Tibial nerve (tissue), 4 donors: Measurements from ENCODE around the gene PRM1. TPM values are rescaled to one million over a fixed set of nuclear protein-coding genes. Genes with fewer than 3 reads are reported as not detected.
A peak's percentile ranks its signal among the peaks of the same experiment; 100 is the strongest.

Experiments used
- DNase-seq, 2 donors: peaks; one replicate each; pipeline ENCODE4 v3.0.0-alpha.2; 2019; ENCODE audit warnings: low spot score in 2 of 2
- H3K27ac ChIP-seq, 4 donors: fragments of 200-600 bp; sonication (generic) in 3 of 4; one replicate each; pipeline ENCODE4 v1.5.1; 2017 to 2019; ENCODE audit warnings: mild to moderate bottlenecking in 1 of 4
- H3K27me3 ChIP-seq, 2 donors: fragments of 200-600 bp; sonication (generic) in 1 of 2; one replicate each; pipeline versions ENCODE4 v1.5.1 to v1.6.0; 2017 to 2019
- H3K36me3 ChIP-seq, 3 donors: fragments of 200-600 bp; sonication (generic); one replicate each; pipeline ENCODE4 v1.5.1; 2018 to 2019
- H3K4me1 ChIP-seq, 4 donors: fragments of 200-600 bp; sonication (generic) in 3 of 4; one replicate each; pipeline ENCODE4 v1.5.1; 2017 to 2019
- H3K4me3 ChIP-seq, 4 donors: fragments of 200-600 bp; sonication (generic) in 3 of 4; one replicate each; pipeline ENCODE4 v1.5.1; 2017 to 2019; ENCODE audit warnings: mild to moderate bottlenecking in 1 of 4, moderate library complexity in 1 of 4
- H3K9me3 ChIP-seq, 4 donors: fragments of 200-600 bp; sonication (generic) in 3 of 4; one replicate each; pipeline ENCODE4 v1.5.1; 2017 to 2019
- CTCF ChIP-seq, 5 experiments: fragments of 200-600 bp in 3 of 5; fragments of 450-650 bp in 2 of 5; sonication (generic) in 3 of 5; IDR thresholded peaks; one replicate each; pipeline ENCODE4 v1.5.1; 2016 to 2019; ENCODE audit warnings: antibody characterized with exemption in 5 of 5, mild to moderate bottlenecking in 3 of 5, moderate library complexity in 2 of 5
- EP300 ChIP-seq, 2 donors: sonication (generic); formaldehyde crosslinking; IDR thresholded peaks; one replicate each; pipeline ENCODE4 v1.6.1; 2017; ENCODE audit warnings: antibody characterized with exemption in 2 of 2, mild to moderate bottlenecking in 1 of 2
- POLR2A ChIP-seq, 2 donors: fragments of 450-650 bp; IDR thresholded peaks; one replicate each; pipeline ENCODE4 v1.6.1; 2017; ENCODE audit warnings: antibody characterized with exemption in 2 of 2, mild to moderate bottlenecking in 2 of 2, moderate library complexity in 2 of 2
- WGBS, 2 donors: methylation state at CpG; one replicate each; pipeline ENCODE4 v1.1.5; 2018; 5-methylcytosine and 5-hydroxymethylcytosine counted together
- total RNA-seq, 4 donors: library from RNA; depleted of rRNA; stranded (reverse); fragments of >200 nt; gene quantifications; one replicate each; pipeline ENCODE4 v1.1.0, GENCODE V29; 2016

PRM1 gene
- total RNA-seq, 4 donors from 2014 or later: not detected

- Histone ChIP-seq H3K27ac (peak within 1 kb of the TSS; percentile 89 to 97 (median 96)), H3K4me3 (peak within 1 kb of the TSS; percentile 61 to 87 (median 80)), H3K27me3 (no peaks in the 10 kb centered on the region), H3K4me1 (peaks cover 0 to 48% (median 20%) of the 10 kb centered on the region in 4 donors), H3K9me3 (no peaks in the 10 kb centered on the region), H3K36me3 (no peaks in the 10 kb centered on the region)
- DNase-seq: peak; percentile 73 to 78
- TF ChIP-seq EP300 (IDR thresholded peaks at IDR 0.05) (peak in 1 of 2 donors; percentile 85), CTCF (IDR thresholded peaks at IDR 0.05) (peak; percentile 86 to 100 (median 97)), POLR2A (IDR thresholded peaks at IDR 0.05) (peak; percentile 89 to 99)
- 0 to 2% methylated on average over 40 to 66 of the region's 100 CpGs for WGBS, 2 donors
Measured at GRCh38 chr16:11255737-11256660, 25.1 kb downstream of the PRM1 start, which contains the start of gene SOCS1. Gene SOCS1, minus strand, starts transcription at chr16:11256204. Its CDS starts 726 bp downstream, at chr16:11255478.

GRCh38 chr16:11254913-11255736 lies 26.0 kb downstream of the PRM1 start:
- no peaks in the 10 kb centered on the region for H3K9me3 ChIP-seq
- H3K4me1 ChIP-seq: peaks cover 0 to 48% (median 20%) of the 10 kb centered on the region in 4 donors
- no peak for DNase-seq
- H3K36me3 ChIP-seq: no peaks in the 10 kb centered on the region
- H3K27ac ChIP-seq: peak overlapping the region; percentile 76 to 97 (median 92)
- no peaks in the 10 kb centered on the region for H3K27me3 ChIP-seq
- WGBS, 2 donors: 2 to 3% methylated on average over 60 to 76 of the region's 105 CpGs
- no peak for TF ChIP-seq EP300 (IDR thresholded peaks at IDR 0.05)
- TF ChIP-seq CTCF (IDR thresholded peaks at IDR 0.05): peak in 2 of 5 experiments; percentile 9 to 13
- H3K4me3 ChIP-seq: peak overlapping the region; percentile 51 to 81 (median 70)

- no peak for DNase-seq
- no peak for TF ChIP-seq POLR2A (IDR thresholded peaks at IDR 0.05)
- no peak for TF ChIP-seq CTCF (IDR thresholded peaks at IDR 0.05)
- TF ChIP-seq EP300 (IDR thresholded peaks at IDR 0.05): no peak
- H3K36me3 ChIP-seq: no peaks in the 10 kb centered on the region
- no peaks in the 10 kb centered on the region for H3K9me3 ChIP-seq
- H3K4me3 ChIP-seq: peak overlapping the region; percentile 6 to 81 (median 70)
- peak overlapping the region in 2 of 4 donors; percentile 96 to 97 for H3K27ac ChIP-seq
- H3K27me3 ChIP-seq: no peaks in the 10 kb centered on the region
- peaks cover 0 to 46% (median 17%) of the 10 kb centered on the region in 4 donors for H3K4me1 ChIP-seq
- WGBS, 2 donors: 50 to 64% methylated on average over 28 of the region's 29 CpGs
Measured at GRCh38 chr16:11253995-11254912, 26.9 kb downstream of the PRM1 start.

- TF ChIP-seq CTCF (IDR thresholded peaks at IDR 0.05) (no peak), EP300 (IDR thresholded peaks at IDR 0.05) (no peak), POLR2A (IDR thresholded peaks at IDR 0.05) (no peak)
- no peaks in the 10 kb centered on the region for H3K9me3 ChIP-seq
- H3K4me3 ChIP-seq: peak overlapping the region in 2 of 4 donors; percentile 80 to 81
- peaks cover 0 to 36% (median 9%) of the 10 kb centered on the region in 4 donors for H3K4me1 ChIP-seq
- no peak for DNase-seq
- H3K27ac ChIP-seq: peak overlapping the region in 1 of 4 donors; percentile 33
- no peaks in the 10 kb centered on the region for H3K27me3 ChIP-seq
- 85% methylated on average over 5 of the region's 5 CpGs for WGBS, 2 donors
- no peaks in the 10 kb centered on the region for H3K36me3 ChIP-seq
Measured at GRCh38 chr16:11253009-11253994, 27.8 kb downstream of the PRM1 start.
